Vagina (tissue), 2 donors: ENCODE data around the gene MGAT5B. TPM values are rescaled to one million over a fixed set of nuclear protein-coding genes. Genes with fewer than 3 reads are reported as not detected.

ENCODE experiments used
- DNase-seq, 2 donors: peaks; one replicate each; pipeline ENCODE4 v3.0.0-alpha.2; 2017; ENCODE audit errors: extremely low spot score in 2 of 2
- H3K27ac ChIP-seq: fragments of 200-600 bp; sonication (generic); one replicate; pipeline ENCODE4 v1.5.1; 2019
- H3K27me3 ChIP-seq: fragments of 200-600 bp; sonication (generic); one replicate; pipeline ENCODE4 v1.5.1; 2019
- H3K36me3 ChIP-seq, 2 donors: fragments of 200-600 bp; sonication (generic); one replicate each; pipeline ENCODE4 v1.5.1; 2017 to 2019
- H3K4me1 ChIP-seq: fragments of 200-600 bp; sonication (generic); one replicate; pipeline ENCODE4 v1.5.1; 2019
- H3K4me3 ChIP-seq, 2 donors: fragments of 200-600 bp; sonication (generic); 1 replicate in 1 of 2; 2 replicates in 1 of 2; pipeline ENCODE4 v1.5.1; 2016 to 2019
- H3K9me3 ChIP-seq: fragments of 200-600 bp; sonication (generic); one replicate; pipeline ENCODE4 v1.5.1; 2019
- POLR2A ChIP-seq, 2 donors: fragments of 450-650 bp; IDR thresholded peaks; one replicate each; pipeline ENCODE4 v1.6.1; 2017; ENCODE audit warnings: antibody characterized with exemption in 2 of 2, mild to moderate bottlenecking in 2 of 2, moderate library complexity in 2 of 2
- POLR2AphosphoS5 ChIP-seq, 2 donors: sonication (generic); formaldehyde crosslinking; IDR thresholded peaks; one replicate each; pipeline ENCODE4 v1.9.0; 2017; ENCODE audit warnings: antibody characterized with exemption in 2 of 2, mild to moderate bottlenecking in 2 of 2, low read depth in 1 of 2; ENCODE audit not compliant: insufficient read depth in 1 of 2
- intact Hi-C: fragments of 100-400 bp; cut with DNase I; formaldehyde crosslinking; loops from one replicate; pipeline ENCODE4 v1.15.1; 2023
- total RNA-seq: library from RNA; depleted of rRNA; stranded (reverse); fragments of >200 nt; gene quantifications from one replicate; pipeline ENCODE4 v1.2.3, GENCODE V29; 2016
- TF ChIP-seq, protein P1 (sequence below), 3 experiments: fragments of 450-650 bp in 2 of 3; fragments of 200-600 bp in 1 of 3; sonication (generic) in 1 of 3; IDR thresholded peaks; one replicate each; pipeline ENCODE4 v1.5.1; 2017 to 2019; ENCODE audit warnings: antibody characterized with exemption in 3 of 3, mild to moderate bottlenecking in 2 of 3, moderate library complexity in 2 of 3

MGAT5B gene
- total RNA-seq, 1 donor from 2014 or later: 0.49 TPM

DNA sequence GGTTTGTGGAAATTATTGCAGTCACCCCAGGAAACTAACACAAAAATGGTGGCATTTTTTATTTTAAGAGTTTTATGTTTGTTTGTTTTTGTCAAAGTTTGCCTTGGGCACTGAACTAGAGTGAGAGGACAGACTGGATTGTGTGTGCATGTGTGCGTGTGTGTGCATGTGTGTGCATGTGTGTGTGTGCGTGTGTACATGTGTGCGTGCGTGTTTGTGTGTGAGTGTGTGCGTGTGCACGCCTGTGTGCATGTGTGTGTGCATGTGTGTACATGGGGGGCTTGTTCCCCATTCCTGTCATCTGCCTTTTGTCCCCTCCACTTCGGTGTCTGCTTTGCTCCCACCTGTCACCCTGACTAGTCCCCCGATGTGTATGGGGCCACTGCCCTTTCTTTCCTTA is 32.5 kb downstream of the MGAT5B start:
- no peaks in the 10 kb centered on the region for H3K4me1 ChIP-seq
- DNase-seq: no peak
- no peaks in the 10 kb centered on the region for H3K36me3 ChIP-seq
- TF ChIP-seq POLR2A (IDR thresholded peaks at IDR 0.05) (no peak), POLR2AphosphoS5 (IDR thresholded peaks at IDR 0.05; ENCODE audit: insufficient read depth in 1 of 2, low read depth in 1 of 2) (no peak)
- TF ChIP-seq, protein P1, sequence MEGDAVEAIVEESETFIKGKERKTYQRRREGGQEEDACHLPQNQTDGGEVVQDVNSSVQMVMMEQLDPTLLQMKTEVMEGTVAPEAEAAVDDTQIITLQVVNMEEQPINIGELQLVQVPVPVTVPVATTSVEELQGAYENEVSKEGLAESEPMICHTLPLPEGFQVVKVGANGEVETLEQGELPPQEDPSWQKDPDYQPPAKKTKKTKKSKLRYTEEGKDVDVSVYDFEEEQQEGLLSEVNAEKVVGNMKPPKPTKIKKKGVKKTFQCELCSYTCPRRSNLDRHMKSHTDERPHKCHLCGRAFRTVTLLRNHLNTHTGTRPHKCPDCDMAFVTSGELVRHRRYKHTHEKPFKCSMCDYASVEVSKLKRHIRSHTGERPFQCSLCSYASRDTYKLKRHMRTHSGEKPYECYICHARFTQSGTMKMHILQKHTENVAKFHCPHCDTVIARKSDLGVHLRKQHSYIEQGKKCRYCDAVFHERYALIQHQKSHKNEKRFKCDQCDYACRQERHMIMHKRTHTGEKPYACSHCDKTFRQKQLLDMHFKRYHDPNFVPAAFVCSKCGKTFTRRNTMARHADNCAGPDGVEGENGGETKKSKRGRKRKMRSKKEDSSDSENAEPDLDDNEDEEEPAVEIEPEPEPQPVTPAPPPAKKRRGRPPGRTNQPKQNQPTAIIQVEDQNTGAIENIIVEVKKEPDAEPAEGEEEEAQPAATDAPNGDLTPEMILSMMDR (IDR thresholded peaks at IDR 0.05): no peak
- H3K27me3 ChIP-seq: no peaks in the 10 kb centered on the region
- no peaks in the 10 kb centered on the region for H3K9me3 ChIP-seq
- no peak overlapping the region for H3K4me3 ChIP-seq
- intact Hi-C loops: no loop called here
- H3K27ac ChIP-seq: no peak overlapping the region

DNA sequence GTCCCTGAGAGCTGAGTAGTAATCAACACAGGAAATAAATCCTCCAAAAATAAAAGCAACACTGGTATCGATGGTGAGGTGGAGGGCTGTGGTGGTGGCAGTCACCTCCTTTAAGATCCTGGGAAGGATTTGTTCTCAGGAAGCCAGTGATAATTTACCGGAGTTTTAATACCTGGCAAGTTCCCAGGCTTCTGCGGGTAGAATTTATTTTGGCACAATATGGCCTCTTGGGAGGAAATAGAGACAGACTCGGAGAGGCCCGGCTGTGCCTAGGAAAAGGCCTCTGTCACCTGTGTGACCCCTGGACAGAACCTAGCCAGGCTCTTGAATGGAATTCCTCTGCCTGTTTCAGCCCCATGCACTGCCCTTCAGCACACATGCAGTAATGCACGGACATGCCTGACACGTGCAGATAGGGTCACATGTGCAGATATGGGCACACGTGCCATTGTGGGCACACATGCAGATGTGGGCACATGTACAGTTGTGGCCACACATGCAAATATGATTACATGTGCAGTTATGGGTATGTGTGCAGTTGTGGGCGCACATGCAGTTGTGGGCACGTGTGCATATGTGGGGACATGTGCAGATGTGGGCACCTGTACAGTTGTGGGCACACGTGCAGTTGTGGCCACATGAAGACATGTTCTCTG is 33.5 kb downstream of the MGAT5B start:
- H3K27ac ChIP-seq: no peak overlapping the region

DNA sequence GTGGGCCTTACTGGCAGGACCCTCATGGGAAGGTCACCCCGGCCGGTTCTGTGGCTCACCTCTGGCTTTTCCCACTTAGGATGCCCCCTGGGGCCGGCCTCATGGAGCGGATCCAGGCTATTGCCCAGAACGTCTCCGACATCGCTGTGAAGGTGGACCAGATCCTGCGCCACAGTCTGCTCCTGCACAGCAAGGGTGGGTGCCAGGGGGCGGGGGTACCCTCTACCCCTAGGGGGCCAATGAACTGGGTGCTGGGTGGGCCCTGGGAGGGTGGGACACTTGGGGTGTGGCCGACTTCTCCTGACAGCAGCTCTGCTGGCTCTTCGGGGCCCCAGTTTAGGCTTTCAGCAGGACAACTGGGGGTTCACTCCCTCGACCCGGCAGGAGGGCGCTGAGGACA is 34.3 kb downstream of the MGAT5B start:
- intact Hi-C loops: no loop called here
- no peak overlapping the region for H3K27ac ChIP-seq
- no peaks in the 10 kb centered on the region for H3K36me3 ChIP-seq
- no peak for DNase-seq
- TF ChIP-seq POLR2AphosphoS5 (IDR thresholded peaks at IDR 0.05; ENCODE audit: insufficient read depth in 1 of 2, low read depth in 1 of 2) (no peak), POLR2A (IDR thresholded peaks at IDR 0.05) (no peak)
- TF ChIP-seq, protein P1 (IDR thresholded peaks at IDR 0.05): no peak
- H3K9me3 ChIP-seq: no peaks in the 10 kb centered on the region
- H3K27me3 ChIP-seq: no peaks in the 10 kb centered on the region
- no peak overlapping the region for H3K4me3 ChIP-seq
- H3K4me1 ChIP-seq: no peaks in the 10 kb centered on the region

More for the DNA sequence above, 33.5 kb downstream of the MGAT5B start:
- TF ChIP-seq POLR2A (IDR thresholded peaks at IDR 0.05) (no peak), POLR2AphosphoS5 (IDR thresholded peaks at IDR 0.05; ENCODE audit: insufficient read depth in 1 of 2, low read depth in 1 of 2) (peak in 1 of 2 donors; percentile 69)
- no peak for DNase-seq
- intact Hi-C loops: no loop called here
- Histone ChIP-seq H3K27me3 (no peaks in the 10 kb centered on the region), H3K4me1 (no peaks in the 10 kb centered on the region), H3K36me3 (no peaks in the 10 kb centered on the region), H3K9me3 (no peaks in the 10 kb centered on the region), H3K4me3 (no peak overlapping the region)

DNA sequence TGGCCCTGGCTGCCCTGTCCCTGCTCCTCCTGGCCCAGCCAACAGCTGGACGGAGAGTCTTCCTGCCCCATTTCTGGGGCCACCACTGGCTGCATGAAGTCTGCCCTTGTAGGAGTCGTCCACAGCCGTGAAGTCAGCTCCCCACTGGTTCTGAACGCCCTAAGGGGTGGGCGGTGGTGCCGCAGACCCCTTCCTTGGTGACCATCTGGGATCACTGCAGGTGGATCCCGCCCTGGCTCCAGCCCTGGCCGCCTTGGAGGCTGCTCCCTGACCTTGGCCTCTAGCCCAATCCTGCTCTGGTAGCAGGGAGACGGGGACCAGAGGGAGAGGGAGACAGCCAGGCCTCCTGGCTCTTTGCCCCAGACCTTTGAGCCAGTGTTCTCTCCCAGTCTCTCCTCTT is 35.4 kb downstream of the MGAT5B start:
- no peak for DNase-seq
- TF ChIP-seq, protein P1 (IDR thresholded peaks at IDR 0.05): no peak
- TF ChIP-seq POLR2AphosphoS5 (IDR thresholded peaks at IDR 0.05; ENCODE audit: insufficient read depth in 1 of 2, low read depth in 1 of 2) (no peak), POLR2A (IDR thresholded peaks at IDR 0.05) (no peak)
- H3K9me3 ChIP-seq: no peaks in the 10 kb centered on the region
- H3K36me3 ChIP-seq: no peaks in the 10 kb centered on the region
- no peak overlapping the region for H3K4me3 ChIP-seq
- intact Hi-C loops: no loop called here
- no peak overlapping the region for H3K27ac ChIP-seq
- no peaks in the 10 kb centered on the region for H3K4me1 ChIP-seq
- H3K27me3 ChIP-seq: no peaks in the 10 kb centered on the region

DNA sequence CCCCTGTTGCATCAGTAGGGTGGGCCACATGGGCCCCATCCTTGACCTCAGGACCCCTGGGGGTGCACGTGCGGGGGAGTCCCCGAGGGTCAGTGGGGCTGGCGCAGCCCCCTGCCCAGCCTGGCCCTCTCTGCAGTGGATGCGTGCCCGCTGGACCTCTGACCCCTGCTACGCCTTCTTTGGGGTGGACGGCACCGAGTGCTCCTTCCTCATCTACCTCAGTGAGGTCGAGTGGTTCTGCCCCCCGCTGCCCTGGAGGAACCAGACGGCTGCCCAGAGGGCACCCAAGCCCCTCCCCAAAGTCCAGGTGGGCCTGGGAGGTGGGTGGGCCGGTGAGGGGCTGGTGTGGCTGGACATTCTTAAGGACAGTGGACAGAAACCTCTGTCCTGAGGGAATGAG is 35.9 kb downstream of the MGAT5B start:
- no peak overlapping the region for H3K27ac ChIP-seq
- no peaks in the 10 kb centered on the region for H3K9me3 ChIP-seq
- no peak for DNase-seq
- intact Hi-C loops: no loop called here
- TF ChIP-seq POLR2AphosphoS5 (IDR thresholded peaks at IDR 0.05; ENCODE audit: insufficient read depth in 1 of 2, low read depth in 1 of 2): no peak
- TF ChIP-seq POLR2A (IDR thresholded peaks at IDR 0.05): no peak
- TF ChIP-seq, protein P1 (IDR thresholded peaks at IDR 0.05): no peak
- no peaks in the 10 kb centered on the region for H3K4me1 ChIP-seq
- H3K27me3 ChIP-seq: no peaks in the 10 kb centered on the region
- no peaks in the 10 kb centered on the region for H3K36me3 ChIP-seq
- H3K4me3 ChIP-seq: no peak overlapping the region
